ENCODE measurements around the gene RIPOR2.

The RIPOR2 gene

GRCh38 chr6:24874776-24875533 is 60.8 kb downstream of the RIPOR2 start:
- DNase-seq = no peak

- DNase-seq = no peak
Observed at GRCh38 chr6:24874128-24874527, 61.6 kb downstream of the RIPOR2 start.

GRCh38 chr6:24872779-24873178 is 63.0 kb downstream of the RIPOR2 start:
- no peak for DNase-seq

DNA sequence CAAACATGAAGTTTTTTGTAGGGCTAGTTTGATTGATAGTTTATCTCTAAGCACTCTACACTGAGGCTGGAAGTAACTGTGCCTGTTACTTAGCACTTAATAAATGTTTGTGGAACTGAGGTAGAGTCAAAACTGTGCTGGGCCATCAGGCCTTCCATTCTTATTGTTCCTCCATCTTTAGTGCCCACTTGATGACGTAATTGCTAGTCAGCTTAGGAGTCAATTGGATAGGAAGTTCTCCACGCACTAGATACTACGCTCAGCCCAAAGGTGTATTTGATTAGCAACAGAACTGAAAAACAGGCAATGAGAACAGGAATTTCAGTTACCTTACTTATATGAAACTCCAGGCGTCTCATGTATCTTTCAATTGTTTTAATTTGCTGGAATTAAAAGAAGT is 67.0 kb downstream of the RIPOR2 start:
- no peak for DNase-seq

GRCh38 chr6:24867104-24867703 is 68.6 kb downstream of the RIPOR2 start:
- no peak for DNase-seq

- DNase-seq = no peak
Observed at GRCh38 chr6:24865161-24865560, 70.6 kb downstream of the RIPOR2 start.

GRCh38 chr6:24864343-24864742 is 71.4 kb downstream of the RIPOR2 start:
- no peak for DNase-seq

- no peak for DNase-seq
Observed at GRCh38 chr6:24861934-24862333, 73.8 kb downstream of the RIPOR2 start.

GRCh38 chr6:24859608-24860200 is 76.1 kb downstream of the RIPOR2 start:
- no peak for DNase-seq

DNA sequence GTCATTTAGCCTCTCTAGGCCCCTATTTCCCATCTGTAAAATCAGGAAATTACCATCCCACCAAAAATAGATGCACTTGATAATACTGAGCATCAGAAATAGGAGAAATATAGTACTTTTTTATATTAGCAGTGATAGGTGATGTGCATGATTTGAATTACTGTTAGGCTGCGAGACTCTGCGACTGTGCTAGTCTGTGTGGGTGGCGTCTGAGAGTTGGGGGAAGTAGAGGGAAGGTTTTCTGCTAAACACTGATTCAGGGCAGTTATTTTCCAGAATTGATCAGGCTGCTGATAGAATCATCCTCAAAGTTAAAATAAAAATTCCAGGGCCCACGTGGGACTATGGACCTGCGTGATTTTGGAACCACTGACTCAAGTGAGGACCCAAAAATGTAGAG is 76.6 kb downstream of the RIPOR2 start:
- peak; percentile 34 for DNase-seq

DNA sequence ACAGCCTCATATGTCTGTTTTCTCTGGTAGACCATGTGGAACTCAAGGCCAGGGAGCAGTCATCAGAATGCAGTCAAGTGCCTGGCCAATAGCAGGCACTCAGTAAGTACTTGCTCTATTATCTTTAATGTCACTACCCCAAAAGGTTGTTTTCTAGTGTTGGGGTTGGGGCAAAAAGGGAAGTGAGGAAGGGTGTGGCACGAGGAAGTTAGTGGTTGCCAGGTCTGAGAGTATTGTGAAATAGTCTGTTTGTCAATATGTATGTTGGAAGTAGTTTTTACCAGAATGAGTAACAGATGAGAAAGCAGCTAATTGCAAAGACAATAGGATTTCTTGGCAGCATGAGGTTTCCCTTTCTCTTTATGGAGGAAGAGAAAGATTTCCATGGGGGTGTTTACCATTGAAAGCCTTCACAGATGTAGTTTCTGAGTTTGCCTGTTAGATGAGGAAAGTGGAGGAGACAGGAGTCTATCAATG is 77.5 kb downstream of the RIPOR2 start:
- peak; percentile 22 for DNase-seq

DNA sequence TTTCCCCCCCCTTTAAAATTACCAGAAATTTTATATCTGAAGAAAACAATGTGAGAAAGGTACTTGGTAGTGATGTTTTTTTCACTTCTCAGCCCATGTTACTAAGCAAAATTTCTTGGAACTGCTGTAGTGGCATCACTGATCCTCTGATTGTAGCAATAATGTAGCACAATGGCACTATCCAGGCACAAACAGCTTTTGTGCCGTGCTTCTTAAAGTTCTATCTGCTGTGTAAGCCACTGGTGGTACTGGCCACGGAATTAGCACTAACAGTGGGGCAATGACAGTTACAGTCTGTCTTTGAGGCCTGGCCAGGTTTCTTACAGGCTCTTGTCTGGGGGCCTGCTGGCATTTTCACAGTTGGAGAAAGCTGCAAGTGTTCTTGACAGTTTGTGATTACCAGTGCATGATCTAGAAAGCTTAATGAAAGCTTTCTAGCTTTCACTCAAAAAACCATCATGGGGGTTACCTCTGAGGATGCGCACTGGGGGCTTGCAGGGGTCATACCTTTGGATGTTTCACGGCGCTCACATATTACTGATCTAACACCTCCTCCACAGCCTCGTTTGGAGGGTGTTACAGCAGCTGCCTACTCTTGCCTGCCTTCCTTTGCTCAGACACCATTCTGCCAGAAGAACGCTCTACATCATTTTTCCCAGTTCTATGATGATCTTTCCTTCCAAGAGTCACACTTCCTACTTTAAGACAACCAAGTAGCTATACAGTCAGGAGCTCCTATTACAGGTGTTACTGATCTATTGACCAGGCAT is 78.7 kb downstream of the RIPOR2 start:
- no peak for DNase-seq

- no peak for DNase-seq
Observed at GRCh38 chr6:24856246-24856599, 79.5 kb downstream of the RIPOR2 start.

GRCh38 chr6:24855395-24856245 is 80.1 kb downstream of the RIPOR2 start:
- DNase-seq = peak; percentile 64

DNA sequence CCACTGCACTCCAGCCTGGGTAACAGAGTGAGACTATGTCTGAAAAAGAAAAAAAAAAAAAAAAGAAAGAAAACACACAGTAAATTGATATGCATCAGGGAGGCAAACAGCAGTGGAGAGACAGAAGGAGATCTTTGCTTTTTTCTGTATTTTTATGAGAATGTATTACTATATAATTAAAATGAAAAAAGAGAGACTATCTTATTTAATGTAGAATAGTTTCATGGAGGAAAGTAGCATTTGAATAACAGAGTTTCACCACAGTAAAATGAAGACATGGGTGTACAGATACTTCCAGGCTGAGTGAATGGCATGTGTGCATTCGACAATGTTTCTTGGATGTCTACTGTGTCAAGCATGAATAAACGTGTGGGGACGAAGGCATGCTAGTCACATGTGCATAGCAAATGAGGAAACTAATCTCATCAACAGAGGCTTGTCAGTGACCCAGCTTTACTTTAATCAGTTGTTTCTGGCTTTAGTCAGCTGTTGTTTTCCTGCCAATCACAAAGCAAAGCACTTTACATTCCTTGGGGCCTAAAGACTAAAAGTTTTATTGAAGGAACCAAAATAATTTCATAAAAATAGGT is 81.6 kb downstream of the RIPOR2 start:
- no peak for DNase-seq

- no peak for DNase-seq
Observed at GRCh38 chr6:24851086-24851485, 84.7 kb downstream of the RIPOR2 start.

- DNase-seq = no peak
Observed at GRCh38 chr6:24849713-24850112, 86.0 kb downstream of the RIPOR2 start.

DNA sequence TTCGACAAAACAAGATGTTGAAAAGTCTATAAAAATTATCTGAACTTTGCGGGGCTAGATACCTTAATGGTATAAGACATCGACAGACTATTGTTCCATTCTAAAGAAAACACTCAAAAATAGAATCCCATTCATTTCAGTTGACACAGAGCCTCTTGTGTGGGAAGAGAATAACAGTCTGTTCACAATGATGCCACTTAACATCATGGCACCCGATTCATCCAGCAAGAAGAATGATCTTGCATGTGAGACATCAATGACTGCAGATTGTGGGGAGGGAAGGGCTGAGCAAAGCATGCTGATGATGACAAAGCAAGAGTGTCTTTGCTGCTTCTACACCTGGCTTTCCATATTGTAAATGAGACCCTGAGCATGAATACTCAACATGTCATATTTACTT is 87.3 kb downstream of the RIPOR2 start:
- DNase-seq = no peak

GRCh38 chr6:24847402-24847801 is 88.4 kb downstream of the RIPOR2 start:
- DNase-seq = no peak

GRCh38 chr6:24845578-24845977 is 90.2 kb downstream of the RIPOR2 start:
- DNase-seq = no peak

DNA sequence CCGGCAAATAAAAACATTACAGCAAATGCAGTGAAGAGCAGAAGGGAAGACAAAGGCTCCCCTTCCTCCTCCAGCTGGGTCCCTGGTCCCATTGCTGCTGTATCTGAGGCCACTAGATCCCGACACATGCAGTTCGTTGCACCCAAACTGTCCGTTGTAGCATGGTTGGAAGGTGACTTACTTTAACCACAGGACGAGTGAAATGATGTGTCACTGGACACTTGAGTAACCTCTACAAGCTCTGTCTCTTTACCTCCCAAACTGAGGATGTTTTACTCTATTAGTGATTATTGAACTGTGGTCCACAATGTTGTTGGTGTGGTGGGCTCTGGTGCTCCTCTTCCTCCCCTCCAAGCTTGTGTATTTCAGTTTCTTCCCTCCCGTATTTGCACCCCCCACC is 90.9 kb downstream of the RIPOR2 start:
- no peak for DNase-seq

- DNase-seq = no peak
Observed at GRCh38 chr6:24844061-24844460, 91.7 kb downstream of the RIPOR2 start.
